Parathyroid adenoma (tissue), 2 donors: ENCODE measurements around the gene ENC1.

ENCODE experiments used
- H2AFZ ChIP-seq: fragments of 300-600 bp; sonication (generic); one replicate; pipeline ENCODE4 v1.7.0; 2017; ENCODE audit warnings: antibody characterized with exemption, mild to moderate bottlenecking
- H3K27ac ChIP-seq: fragments of 300-600 bp; sonication (generic); one replicate; pipeline ENCODE4 v1.7.0; 2017
- H3K27me3 ChIP-seq: fragments of 300-600 bp; sonication (generic); one replicate; pipeline ENCODE4 v1.7.0; 2017; ENCODE audit warnings: low read length; ENCODE audit not compliant: control insufficient read depth, insufficient read depth
- H3K36me3 ChIP-seq: fragments of 300-600 bp; sonication (generic); one replicate; pipeline ENCODE4 v1.7.0; 2017; ENCODE audit warnings: low read length; ENCODE audit not compliant: control insufficient read depth, insufficient read depth
- H3K4me1 ChIP-seq: fragments of 300-600 bp; sonication (generic); one replicate; pipeline ENCODE4 v1.7.0; 2017; ENCODE audit warnings: control low read depth
- H3K4me2 ChIP-seq: fragments of 300-600 bp; sonication (generic); one replicate; pipeline ENCODE4 v1.7.0; 2017; ENCODE audit warnings: low read length
- H3K4me3 ChIP-seq: fragments of 300-600 bp; sonication (generic); one replicate; pipeline ENCODE4 v1.7.0; 2017; ENCODE audit warnings: low read depth, low read length
- H3K79me2 ChIP-seq: fragments of 300-600 bp; sonication (generic); one replicate; pipeline ENCODE4 v1.7.0; 2017; ENCODE audit warnings: control low read depth
- H3K9ac ChIP-seq: fragments of 300-600 bp; sonication (generic); one replicate; pipeline ENCODE4 v1.7.0; 2017; ENCODE audit warnings: mild to moderate bottlenecking
- H3K9me3 ChIP-seq: fragments of 300-600 bp; sonication (generic); one replicate; pipeline ENCODE4 v1.7.0; 2017; ENCODE audit warnings: low read length; ENCODE audit not compliant: control insufficient read depth
- TF ChIP-seq, protein P1 (sequence below): fragments of 300-600 bp; sonication (generic); IDR thresholded peaks from one replicate; pipeline ENCODE4 v1.7.0; 2017; ENCODE audit warnings: antibody characterized with exemption, mild to moderate bottlenecking
- donor health status: primary hyperparathyroidism.

The ENC1 gene

DNA sequence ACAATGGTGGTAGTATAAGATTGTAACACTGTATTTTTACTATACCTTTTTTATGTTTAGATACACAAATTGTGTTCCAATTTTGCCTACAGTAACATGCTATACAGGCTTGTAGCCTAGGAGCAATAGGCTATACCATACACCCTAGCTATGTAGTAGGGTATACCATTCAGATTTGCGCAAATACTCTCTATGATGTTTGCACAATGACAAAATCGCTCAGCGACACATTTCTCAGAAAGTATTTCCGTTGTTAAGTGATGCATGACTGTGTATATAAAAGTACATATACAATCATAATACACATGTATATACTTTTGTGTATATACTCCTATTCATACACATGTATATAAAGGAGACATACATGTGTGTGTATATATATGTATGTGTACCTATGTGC is 34.8 kb downstream of the ENC1 start:
- TF ChIP-seq, protein P1, sequence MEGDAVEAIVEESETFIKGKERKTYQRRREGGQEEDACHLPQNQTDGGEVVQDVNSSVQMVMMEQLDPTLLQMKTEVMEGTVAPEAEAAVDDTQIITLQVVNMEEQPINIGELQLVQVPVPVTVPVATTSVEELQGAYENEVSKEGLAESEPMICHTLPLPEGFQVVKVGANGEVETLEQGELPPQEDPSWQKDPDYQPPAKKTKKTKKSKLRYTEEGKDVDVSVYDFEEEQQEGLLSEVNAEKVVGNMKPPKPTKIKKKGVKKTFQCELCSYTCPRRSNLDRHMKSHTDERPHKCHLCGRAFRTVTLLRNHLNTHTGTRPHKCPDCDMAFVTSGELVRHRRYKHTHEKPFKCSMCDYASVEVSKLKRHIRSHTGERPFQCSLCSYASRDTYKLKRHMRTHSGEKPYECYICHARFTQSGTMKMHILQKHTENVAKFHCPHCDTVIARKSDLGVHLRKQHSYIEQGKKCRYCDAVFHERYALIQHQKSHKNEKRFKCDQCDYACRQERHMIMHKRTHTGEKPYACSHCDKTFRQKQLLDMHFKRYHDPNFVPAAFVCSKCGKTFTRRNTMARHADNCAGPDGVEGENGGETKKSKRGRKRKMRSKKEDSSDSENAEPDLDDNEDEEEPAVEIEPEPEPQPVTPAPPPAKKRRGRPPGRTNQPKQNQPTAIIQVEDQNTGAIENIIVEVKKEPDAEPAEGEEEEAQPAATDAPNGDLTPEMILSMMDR = no peak

DNA sequence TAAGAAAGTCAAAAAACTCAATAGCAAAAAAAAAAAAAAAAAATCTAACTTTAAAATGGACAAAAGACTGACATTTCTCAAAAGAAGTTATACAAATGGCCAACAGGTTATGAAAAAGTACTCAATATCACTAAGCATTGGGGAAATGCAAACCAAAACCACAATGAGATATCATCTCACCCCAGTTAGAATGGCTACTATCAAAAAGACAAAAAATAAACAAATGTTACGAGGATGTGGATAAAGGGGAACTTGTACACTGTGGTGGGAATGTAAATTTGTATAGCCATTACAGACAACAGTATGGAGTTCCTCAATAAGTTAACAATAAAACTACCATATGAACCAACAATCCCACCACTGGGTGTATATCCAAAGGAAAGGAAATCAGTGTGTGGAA is 37.2 kb downstream of the ENC1 start:
- Histone ChIP-seq H3K4me2 (no peak overlapping the region), H3K4me1 (no peaks in the 10 kb centered on the region), H2AFZ (no peak overlapping the region), H3K9ac (no peak overlapping the region), H3K9me3 (no peaks in the 10 kb centered on the region), H3K36me3 (no peaks in the 10 kb centered on the region), H3K27me3 (no peaks in the 10 kb centered on the region), H3K4me3 (no peak overlapping the region), H3K79me2 (no peaks in the 10 kb centered on the region), H3K27ac (no peak overlapping the region)
- TF ChIP-seq, protein P1 = no peak

More for the DNA sequence above, 34.8 kb downstream of the ENC1 start:
- Histone ChIP-seq H3K27ac (no peak overlapping the region), H3K36me3 (no peaks in the 10 kb centered on the region), H3K9ac (no peak overlapping the region), H3K4me1 (peaks cover 4% of the 10 kb centered on the region), H3K4me2 (no peak overlapping the region), H3K27me3 (no peaks in the 10 kb centered on the region), H3K79me2 (no peaks in the 10 kb centered on the region), H3K4me3 (no peak overlapping the region), H2AFZ (no peak overlapping the region), H3K9me3 (no peaks in the 10 kb centered on the region)

DNA sequence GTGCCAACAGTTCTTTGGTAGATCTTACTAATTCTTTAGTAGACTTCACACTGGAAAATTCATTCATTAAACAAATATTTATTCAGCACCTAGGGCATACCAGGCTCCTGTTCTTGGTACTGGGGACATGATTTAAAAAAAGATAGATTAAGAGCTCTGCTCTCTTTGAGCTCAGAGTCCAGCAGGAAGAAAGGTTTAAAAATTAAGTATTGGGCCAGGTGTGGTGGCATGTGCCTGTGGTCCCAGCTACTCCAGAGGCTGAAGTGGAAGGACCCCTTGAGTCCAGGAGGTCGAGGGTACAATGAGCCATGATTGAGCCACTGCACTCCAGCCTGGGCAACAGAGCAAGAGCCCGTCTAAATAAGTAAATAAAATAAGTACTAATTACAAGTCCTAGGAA is 41.4 kb downstream of the ENC1 start:
- no peak overlapping the region for H3K4me3 ChIP-seq
- H3K27me3 ChIP-seq = no peaks in the 10 kb centered on the region
- no peak overlapping the region for H2AFZ ChIP-seq
- TF ChIP-seq, protein P1 = no peak
- H3K36me3 ChIP-seq = no peaks in the 10 kb centered on the region
- H3K79me2 ChIP-seq = no peaks in the 10 kb centered on the region
- no peaks in the 10 kb centered on the region for H3K9me3 ChIP-seq
- no peak overlapping the region for H3K9ac ChIP-seq
- H3K27ac ChIP-seq = no peak overlapping the region
- no peaks in the 10 kb centered on the region for H3K4me1 ChIP-seq
- H3K4me2 ChIP-seq = no peak overlapping the region

DNA sequence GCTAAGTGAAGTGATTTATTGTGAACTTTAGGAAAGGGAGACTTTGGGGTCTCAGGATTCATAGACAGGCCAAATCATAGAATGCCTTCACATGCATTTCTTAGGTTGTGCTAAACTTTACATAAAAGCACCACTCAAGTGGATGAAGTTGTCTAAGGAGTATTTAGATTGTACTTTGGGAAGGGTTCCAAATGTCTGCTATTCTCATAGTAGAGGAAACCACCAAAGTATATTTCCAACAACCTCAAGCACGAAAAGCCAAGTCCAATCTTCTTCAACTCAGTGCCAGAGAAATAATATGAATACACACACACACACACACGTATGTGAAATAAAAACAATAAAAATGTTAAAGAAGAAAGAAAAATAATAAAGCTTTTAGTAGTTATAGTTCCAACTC is 41.8 kb downstream of the ENC1 start:
- Histone ChIP-seq H3K4me3 (no peak overlapping the region), H3K27me3 (no peaks in the 10 kb centered on the region), H3K27ac (no peak overlapping the region), H3K4me2 (no peak overlapping the region), H3K4me1 (no peaks in the 10 kb centered on the region), H2AFZ (no peak overlapping the region), H3K36me3 (no peaks in the 10 kb centered on the region), H3K79me2 (no peaks in the 10 kb centered on the region), H3K9me3 (no peaks in the 10 kb centered on the region), H3K9ac (no peak overlapping the region)
- TF ChIP-seq, protein P1 = no peak

DNA sequence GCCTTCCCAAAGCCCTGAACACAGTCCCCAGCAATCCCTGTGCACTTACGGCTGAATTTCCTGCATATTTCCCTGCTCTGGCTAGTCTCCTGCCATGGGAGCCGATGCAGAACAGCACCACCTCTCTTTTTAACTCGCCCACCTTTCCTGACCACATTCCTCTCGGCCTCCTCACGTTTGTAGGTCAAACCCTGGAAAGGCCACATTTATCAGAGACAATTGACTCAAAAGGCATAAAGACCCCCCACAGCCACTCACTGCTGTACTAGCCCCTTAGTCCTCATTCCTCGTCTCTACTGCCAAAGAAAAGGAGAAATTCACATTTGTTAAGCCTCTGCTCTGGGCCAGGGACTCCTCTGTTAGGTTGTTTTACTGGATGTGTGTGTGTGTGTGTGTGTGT is 43.6 kb downstream of the ENC1 start:
- H3K36me3 ChIP-seq = no peaks in the 10 kb centered on the region
- no peaks in the 10 kb centered on the region for H3K4me1 ChIP-seq
- no peak overlapping the region for H3K4me2 ChIP-seq
- H3K27me3 ChIP-seq = no peaks in the 10 kb centered on the region
- H3K79me2 ChIP-seq = no peaks in the 10 kb centered on the region
- no peaks in the 10 kb centered on the region for H3K9me3 ChIP-seq
- no peak overlapping the region for H3K9ac ChIP-seq
- H3K27ac ChIP-seq = no peak overlapping the region
- H2AFZ ChIP-seq = no peak overlapping the region
- H3K4me3 ChIP-seq = no peak overlapping the region
- TF ChIP-seq, protein P1 = no peak
